Activated CD8-positive, alpha-beta memory T cell treated with anti-CD3 and anti-CD28 coated beads, Interleukin-2, amount 50 U/mL, for 1 hour (primary cell): ENCODE measurements around the gene DPH1.

Experiments
- DNase-seq: peaks from one replicate; pipeline ENCODE4 v3.0.0-alpha.2; 2020; ENCODE audit errors: extremely low read depth

The DPH1 gene

DNA sequence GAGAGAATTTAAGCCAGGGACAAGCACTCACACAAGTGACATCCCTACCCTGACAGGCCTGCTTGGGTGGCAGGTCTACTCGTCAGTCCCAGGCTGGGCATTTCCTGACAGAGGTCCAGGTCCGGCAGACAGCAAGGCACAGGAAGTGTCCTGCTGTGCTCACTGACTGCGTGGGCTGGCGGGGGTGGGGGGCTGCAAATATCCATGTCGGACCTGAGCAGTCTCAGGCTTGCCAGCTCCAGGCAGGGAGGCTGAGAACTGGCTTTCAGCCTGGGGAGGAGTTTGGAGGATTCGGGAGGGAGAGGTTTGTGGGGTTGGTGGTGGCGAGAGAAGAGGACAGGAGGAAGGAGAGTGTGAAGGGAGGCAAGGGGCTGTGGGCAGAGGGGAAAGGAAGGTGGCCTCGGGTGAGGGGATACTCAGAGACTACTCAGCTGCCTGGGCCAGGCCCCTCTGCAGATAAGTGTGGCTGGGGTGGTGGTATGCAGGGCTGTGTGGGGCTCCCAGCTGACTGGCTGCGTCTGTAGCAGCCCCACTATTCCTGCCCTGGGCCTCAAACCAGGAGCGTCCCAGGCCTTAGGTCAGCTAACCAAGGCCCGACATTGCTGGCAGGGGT lies 32.7 kb downstream of the DPH1 start:
- no peak for DNase-seq

DNA sequence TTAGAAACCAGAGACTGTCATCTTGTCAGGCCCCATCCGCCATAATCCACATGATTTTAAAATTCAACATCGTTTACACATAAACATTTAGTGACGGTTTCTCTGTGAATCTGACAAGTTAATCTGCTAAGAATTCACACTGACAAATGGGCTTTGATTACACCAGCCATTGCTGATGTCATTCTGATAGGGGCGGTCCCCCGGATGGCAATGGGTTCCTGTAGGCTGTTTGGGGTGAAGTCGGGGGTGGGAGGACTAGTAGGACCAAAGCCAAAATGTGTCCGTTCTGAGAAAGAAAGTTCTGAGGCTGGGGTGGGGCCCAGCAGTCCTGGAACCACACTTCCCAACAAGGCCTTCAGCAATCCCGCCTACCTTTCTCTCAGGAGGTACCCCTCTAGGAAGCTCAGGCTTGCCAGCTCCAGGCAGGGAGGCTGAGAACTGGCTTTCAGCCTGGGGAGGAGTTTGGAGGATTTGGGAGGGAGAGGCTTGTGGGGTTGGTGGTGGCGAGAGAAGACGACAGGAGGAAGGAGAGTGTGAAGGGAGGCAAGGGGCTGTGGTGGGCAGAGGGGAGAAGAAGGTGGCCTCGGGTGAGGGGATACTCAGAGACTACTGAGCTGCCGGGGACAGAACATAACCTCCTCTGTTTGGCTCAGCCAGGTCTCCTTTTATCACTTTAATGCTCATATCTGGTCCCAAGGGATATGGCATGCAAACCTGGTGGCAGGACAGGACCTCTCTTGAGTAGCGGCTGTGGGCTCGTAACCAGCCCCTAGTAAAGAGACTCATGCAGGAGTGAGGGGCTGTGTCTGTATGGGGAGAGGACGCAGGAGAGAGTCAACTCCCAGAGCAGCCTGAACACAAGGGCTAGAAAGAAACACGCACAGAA lies 33.6 kb downstream of the DPH1 start:
- no peak for DNase-seq

DNA sequence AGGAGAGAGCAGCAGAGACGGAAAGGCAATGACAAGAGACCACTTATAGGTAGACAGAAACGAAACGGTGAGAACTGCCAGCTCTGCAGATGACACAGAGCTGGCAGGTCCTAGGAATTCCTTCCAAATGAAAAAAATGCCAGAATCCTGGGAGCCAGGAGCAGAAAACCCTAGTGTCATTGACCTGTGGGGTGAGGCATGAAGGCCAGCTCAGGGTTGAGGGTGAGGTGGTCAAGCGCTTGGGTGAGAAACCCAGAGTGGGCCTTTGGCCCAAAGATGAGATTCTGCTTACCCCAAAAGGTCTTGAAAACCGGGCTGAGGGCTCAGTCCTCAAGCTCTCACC lies 34.2 kb downstream of the DPH1 start:
- DNase-seq = no peak

DNA sequence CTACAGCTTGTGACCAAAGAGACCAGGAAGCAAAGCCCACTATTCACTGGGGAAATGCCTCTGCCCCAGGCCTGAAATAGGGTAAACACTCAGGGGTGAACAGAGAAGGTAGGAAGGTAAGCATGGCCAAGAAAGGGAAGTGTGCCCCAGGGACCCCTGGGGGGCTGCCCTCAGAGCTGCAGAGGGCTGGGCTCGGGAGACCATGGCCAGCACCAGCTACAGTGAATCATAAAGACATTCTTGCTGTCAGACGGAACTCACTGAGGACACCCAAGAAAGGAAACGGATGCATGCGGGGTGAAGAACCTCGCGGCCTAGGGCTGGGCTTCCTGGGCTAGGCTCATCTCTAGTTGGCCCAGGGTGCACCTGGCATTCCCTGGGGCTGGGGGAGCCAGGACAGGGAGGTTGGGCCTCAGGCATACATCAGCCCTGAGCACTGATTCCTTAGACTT lies 34.6 kb downstream of the DPH1 start:
- no peak for DNase-seq

DNA sequence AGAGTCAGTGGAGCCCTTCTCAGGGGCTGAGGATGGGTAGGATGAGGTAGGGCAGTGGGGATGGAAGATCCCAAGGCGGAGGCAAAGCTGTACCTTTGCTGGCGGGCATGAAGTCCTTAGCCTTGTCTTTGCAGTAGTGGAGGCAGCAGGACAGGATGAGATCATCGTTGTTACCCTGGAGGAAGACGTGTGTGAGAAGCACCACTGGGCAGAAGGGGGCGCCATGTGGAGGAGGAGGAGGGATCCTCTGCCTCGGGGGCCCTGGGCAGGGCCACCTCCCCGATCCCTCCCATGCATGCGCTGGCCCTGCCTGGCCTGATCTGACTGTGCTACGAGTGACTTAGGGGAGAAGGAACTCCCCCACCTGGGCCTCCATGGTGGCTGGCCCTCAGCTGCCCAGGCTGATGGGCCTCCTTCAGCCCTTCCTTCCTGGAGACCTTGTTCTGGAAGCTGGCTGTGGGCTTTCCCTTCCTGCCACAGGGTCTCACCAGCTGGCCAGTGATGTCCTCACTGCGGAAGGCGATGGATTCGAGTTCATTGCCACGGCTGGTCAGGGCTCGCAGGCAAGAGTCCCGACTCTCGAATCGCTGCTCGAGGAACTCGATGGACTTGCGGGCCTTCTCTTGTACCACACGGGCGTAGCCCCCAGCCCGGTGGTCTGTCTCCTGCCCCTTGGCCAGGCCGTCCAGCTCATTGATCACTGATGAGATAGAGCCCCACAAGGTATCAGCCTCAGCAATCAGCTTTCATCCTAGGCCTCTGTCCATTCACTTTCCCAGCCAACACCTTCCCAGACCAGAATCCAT lies 35.2 kb downstream of the DPH1 start:
- DNase-seq = no peak

DNA sequence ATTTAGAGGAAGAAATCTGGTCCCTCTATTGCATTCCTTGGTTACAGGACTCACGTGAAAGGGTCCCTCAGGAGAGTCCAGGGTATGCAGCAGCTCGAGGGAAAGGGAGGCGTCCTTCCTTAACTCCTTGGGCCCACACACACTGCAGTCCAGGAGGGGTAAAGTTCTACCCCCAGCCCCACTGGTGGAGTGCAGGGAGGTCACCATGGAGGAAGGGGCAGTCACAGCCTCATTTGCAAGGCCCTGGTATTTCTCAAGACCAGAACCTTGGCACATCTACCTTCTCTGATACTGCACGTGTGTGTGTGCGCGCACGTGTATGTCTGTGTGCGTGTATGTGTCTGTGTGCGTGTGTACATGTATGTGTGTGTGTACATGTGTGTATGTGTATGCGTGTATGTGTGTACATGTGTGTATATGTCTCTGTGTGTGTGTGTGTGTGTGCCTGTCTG lies 36.0 kb downstream of the DPH1 start:
- DNase-seq = no peak

DNA sequence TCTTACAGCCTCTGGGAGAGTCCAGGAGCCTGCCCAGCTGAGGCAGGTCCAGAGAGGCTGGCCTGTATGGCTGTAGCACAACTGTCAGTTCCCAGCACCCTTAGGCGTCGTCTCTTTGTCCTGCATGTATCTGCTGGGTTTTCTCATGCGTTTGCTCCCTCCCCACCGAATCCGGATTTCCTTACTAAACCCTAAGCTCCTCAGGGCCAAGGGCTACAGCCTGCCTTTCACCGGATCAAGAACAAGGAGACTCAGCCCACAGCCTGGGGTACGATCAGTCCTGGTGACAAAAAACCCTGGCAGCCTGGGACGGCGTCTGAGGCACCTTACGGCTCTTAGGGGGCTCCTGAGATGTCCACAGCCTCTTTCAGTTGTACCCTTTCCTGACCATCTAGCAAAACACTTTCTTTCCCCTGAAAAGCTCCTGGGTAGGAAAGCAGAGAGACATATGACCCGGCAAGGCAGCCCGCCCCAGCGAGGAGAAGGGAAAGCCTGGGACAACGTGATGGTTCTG lies 37.2 kb downstream of the DPH1 start:
- no peak for DNase-seq

DNA sequence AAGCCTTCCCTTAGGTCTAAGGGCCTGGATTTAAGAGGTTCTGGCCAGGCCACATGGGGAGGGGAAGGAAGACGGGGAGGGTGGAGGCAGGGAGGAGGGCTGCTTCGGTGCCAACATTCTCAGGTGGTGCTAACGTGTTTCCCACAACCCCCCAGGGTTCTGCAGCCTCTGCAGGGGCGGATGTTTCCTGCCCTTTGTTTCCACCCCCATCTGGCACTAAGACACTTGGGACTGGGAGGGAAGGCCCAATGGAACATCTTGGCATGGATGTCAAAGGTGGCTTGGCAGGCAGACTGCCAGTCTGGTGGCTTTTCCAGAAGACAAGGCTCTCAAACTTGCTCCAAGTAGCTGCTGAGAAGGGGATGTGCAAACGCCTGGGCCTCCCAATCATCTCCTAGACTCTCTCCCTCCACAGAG lies 37.7 kb downstream of the DPH1 start:
- no peak for DNase-seq

DNA sequence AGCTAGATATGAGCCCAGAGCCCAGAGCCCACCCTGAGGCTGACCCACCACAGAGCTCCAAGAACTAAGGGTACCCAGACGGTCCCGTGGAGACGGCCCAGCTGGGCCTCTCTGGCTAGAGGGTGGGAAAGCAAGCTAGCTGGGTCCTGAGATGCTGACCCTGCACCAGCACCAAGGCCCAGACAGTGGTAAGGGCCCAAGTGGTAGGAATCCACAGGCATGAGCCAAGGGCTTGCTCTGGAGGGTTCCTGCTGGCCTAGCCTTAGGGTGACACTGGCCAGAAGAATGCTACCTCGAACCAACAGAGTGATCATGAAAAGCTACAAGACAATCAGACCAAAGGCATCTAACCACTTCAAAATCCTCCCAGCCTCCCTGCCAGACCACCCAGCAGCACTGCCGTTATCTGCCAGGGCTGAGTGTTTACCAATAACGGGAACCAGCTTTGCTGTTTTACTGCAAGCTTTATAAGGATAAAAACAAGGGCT lies 38.1 kb downstream of the DPH1 start:
- no peak for DNase-seq

DNA sequence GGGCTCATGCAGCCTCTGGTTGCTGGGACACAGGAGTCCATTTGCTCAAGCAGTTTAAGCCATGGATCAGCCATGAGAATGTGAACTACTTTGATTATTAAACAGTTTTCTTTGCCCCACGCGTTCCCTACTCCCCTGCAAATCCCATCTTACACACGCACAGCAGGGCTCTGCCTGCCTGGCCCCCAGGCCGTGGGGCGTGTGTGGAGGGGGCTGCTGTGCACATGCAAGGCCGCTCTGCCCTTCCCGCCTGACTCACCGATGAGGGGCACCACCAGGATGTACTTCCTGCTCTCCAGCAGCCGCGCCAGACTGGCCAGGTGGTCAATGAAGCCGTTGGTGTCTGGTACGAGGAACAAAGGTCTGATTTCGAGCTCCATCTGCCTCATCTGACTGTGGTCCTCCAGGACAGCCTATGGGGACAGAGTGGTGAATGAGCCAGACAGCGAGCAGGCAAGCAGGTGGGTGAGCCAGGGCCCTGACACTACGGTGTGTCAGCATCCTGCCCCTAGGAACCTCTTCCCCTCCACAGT lies 38.6 kb downstream of the DPH1 start:
- no peak for DNase-seq

DNA sequence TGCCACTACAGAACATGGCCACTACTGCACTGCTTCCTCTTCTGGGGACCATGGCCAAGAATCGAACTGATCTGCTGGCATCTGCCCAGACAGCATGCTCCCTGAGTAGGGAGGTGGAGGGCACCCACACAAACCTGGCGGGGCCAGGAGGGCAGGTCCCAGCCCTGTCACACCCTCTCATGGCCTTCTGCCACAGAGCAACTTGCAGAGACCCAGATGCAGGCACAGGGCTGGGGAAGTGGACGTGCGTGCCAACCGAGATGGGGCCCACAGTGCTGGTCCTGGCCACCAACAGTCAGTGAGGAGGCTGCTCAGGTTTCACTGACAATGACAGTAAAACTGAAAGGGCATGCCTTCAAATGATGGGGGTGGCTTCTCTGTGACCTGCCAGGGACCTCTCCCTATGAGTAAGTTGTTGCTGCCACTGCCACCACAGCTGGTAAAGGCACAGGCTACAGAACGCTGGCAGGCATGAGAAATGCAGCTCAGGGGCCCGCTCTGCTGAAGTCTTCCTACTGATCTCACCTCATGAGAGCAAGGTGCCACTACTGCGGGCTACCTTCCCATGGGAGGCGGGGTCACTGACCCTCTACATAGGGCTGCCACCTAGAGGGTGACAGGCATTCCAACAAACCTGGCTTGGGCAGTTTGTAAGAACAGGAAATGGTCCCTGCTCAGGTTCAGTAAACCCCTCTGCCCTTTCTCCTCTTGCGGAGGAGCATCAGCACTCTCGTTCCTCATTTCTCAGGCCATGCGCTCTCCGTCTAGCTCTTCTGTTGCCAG lies 40.5 kb downstream of the DPH1 start:
- no peak for DNase-seq

DNA sequence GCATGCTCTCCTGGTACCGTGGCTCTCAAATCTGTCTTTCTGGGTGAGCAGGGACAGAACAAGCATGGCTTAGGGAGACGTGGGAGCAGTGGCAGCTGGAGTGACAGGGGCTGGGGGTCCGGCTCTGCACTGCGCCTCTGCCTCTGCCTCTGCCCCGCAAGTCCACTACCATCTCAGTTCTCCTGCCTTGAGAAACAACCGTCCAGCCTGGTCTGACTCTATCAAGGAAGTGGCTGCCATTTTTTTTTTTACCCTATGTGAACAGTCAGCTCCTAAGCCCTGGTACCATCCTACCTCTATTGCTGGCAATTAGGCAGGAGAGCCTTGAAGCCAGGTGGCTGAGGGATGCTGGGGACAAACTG lies 41.1 kb downstream of the DPH1 start:
- no peak for DNase-seq

DNA sequence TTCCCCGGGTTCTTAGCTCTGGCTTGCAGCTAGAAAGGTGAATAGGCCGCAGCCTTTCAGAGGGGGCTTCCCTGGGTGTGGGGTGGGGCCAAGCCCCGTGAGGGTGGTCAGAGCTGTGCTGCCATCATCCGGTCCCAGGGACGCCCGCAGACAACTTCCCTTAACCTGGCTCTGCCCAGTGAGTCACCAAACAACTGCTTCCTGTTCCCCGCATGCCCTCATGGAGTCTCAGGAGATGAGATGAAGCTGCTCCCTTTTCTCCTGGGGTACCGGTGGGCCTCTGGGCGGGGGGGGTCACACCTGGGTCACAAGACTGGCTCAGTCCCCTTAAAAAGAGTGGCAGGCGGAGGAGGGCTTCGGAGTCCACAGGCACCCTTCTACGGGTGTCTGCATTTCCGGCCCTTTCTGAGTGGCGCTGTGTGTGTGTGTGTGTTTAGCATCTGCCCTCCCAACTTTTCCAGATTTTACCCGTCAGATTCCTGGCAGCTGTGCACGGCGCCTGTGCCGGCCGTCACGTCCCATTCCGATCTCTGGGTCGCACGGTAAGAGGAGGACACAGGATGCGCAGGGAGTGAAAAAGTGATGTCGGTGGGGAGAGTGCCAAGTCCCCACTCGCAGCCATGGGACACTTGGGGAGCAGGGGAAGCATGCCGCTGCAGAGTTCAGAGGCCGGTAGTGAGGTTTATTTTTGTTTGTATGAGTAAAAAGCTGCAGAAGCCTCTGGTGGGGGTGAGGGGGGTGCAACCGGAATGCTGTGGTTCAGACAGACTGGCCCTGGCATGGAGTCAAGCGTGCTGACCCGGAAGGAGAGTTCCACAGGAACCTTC lies 41.7 kb downstream of the DPH1 start:
- no peak for DNase-seq

DNA sequence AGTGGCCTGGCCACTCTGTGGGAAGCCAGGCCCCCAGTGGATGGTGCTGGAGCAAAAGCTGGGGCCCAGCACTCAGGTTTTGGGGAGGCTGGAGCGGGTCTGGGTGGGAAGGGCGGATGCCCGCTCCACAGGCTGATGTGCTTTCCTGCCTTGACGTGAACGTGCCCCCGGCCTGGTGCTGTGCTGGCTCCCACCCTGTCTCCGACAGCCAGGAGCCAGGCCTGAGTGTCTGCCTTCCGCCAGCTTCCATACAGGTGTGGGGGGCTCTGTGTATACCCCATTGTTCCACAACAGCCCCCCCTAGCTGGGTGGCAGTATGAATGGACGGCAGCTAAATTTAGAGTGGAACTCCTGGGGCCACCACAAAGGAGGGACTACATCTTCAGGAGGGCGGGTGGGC lies 45.0 kb downstream of the DPH1 start:
- no peak for DNase-seq

DNA sequence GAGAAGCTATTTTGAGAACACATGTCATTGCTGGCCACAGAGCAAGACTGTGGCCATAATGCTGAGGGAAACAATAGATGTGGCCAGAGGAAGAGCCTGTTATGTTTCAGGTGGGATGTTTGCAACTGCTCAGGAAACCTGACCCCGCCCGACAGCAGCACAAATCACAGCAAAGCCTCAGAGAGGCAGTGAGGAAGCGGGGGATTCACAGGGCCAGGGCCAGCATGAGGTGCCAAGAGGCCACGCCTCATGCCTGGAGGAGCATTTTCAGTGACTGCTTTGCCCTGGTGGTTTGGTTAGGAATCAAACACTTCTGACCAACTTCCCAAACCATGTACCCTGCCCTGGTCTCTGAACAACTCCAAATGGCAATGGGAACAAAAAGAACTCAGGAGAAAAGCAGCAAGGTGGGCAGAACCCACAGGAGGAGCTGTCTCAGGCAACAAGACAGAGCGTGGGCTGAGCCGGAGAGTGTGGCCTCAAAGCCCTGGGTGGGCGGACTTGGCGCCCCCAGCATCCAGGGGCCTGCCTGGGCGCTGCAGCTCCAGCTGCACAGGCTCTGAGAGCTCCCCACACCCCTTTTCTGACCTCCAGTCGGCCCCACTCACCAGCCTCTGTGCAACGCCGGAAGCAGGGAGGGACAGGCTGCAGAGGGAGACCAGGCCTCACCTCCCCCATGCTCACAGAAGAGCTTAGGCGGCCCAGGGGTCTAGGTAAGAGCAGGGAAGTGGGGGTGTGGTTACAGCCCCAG lies 45.6 kb downstream of the DPH1 start:
- no peak for DNase-seq

DNA sequence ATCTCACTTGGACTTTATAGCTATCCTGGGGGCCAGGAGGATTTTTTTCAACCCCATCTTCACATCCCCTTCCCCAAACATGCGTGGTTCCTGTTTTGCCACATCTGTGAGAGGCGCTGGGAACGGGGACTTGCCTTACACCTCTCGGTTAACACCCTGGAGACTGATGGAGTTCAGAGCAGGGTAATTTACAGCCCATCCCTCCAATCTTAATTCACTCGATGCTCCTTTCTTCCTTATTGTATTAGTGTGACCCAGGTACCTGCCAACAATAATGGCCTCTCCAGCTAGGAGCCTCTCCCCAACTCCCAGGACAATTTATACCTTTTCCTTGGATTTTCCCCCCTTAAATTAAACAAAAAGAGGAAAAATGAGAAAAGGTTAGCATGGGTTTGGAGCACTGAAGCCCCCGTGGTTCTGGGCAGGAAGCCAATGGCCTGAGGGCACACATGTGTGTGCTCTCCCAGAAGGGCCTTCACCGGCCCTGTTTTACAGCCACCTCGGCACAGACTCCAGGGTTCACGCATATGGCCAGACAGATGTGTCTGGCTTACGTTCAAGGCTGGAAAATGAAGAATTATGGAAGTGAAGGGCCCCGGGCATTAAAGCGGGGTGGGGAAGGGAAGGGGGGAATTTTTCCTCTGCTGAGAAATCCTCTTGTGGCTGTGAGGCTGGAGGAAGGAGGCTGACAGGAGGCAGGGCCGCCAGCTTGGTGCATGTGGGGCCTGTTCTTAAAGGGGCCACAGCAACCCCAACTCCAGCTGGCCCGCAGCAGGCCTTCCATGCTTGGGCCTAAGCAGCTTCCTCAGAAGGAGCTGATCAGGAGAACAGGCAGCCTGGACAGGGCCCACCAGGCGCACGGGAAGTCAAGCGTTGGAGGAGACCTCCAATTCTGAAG lies 46.4 kb downstream of the DPH1 start:
- no peak for DNase-seq

DNA sequence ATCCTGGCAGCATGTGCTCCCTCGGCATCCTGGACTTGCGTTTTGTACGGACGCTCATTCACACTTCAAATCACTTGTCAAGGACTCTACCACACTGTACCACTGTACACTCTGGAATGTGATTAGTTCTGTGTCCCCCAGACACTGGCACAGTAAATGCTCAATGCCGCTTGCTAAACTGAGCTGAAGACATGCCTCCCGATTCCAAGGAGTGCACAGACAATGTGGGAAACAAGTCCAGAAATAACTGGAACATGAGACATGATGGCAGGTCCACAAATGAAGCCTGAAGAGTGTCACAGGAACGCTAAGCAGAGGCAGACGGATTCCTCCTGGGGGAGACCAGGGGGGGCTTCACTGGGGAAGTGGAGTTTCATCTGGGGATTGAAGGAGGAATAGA lies 47.1 kb downstream of the DPH1 start:
- no peak for DNase-seq

DNA sequence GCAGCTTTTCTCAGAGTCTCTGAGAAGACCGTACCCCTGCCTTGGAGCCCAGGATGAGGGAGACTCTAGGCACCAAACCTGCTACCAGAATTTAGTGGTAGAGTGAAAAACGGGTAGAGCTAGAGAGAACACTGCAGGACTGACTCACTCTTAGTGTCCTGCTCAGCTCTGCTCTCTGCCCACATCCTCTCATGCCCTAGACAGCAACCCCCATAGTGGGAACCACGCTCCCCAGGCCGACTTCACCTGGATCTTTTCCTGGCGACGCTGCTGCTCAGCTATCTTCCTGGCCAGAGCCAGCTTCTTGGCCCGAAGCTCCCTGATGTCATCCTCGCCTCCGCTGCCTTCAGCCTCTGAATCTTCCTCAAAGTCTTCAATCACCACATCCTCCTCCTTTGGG lies 51.6 kb downstream of the DPH1 start:
- DNase-seq = no peak
